ENCODE results near the gene TMEM151B.

TMEM151B gene

GRCh38 chr6:44264154-44265006 is 5.9 kb upstream of the TMEM151B start:
- DNase-seq (ENCODE audit: low spot score): no peak

DNA sequence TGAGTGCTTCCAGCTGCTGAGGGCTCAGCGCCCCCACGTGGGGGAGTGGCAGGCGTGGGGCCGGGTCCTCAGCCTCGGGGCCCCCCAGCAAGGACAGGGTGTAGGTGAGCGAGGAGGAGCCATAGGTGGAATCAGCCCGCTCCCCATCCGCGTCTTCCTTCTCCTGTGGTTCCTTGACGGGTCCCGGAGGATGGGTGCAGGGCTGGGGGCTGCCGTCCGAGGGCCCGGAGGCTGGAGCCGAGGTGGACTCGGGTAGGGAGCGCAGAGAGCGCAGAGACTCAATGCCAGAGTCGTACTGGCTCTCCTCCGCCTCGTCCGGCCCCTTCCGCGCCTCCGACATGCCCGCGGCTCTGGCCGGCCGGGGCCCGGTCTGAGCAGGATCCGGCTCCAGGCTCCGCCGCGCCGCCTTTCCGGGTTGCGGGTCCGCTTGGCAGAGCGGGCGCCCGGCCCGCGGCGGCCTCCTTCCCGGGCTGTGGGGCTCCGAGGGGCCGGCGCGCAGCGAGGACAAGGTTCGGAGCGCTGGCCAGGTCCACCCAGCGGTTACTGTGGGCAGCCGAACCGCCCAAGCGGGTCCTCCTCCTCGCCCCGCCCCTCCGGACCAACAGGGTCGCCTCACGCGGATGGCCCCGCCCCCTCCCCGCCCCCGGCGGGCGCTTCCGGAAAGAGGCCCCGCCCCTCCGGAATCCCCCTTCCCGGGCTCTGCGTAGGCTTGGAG is 5.1 kb upstream of the TMEM151B start, which contains the start of gene NFKBIE:
Gene NFKBIE (minus strand): TSS at position 545 of the 715 bp plus-strand sequence. CDS start 205 bp downstream, at position 340.
- peak; percentile 74 for DNase-seq (ENCODE audit: low spot score)

DNA sequence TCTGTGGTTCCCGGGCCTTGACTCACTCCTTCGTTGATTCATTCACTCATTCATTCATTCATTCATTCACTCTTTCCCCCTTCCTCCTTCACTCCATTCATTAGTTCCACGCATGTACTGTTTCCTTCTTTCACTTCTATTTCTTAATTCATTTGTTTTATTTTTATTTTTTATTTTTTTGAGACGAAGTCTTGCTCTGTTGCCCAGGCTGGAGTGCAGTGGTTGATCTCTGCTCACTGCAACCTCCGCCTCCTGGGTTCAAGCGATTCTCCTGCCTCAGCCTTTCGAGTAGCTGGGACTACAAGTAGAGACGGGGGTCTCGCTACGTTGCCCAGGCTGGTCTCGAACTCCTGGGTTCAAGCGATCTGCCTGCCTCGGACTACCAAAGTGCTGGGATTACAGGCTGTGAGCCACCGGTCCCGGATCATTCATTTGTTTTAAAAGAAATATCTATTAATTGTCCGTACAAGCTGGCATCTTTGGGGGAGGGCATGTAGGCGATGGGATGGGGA is 4.5 kb upstream of the TMEM151B start:
- DNase-seq (ENCODE audit: low spot score): no peak

DNA sequence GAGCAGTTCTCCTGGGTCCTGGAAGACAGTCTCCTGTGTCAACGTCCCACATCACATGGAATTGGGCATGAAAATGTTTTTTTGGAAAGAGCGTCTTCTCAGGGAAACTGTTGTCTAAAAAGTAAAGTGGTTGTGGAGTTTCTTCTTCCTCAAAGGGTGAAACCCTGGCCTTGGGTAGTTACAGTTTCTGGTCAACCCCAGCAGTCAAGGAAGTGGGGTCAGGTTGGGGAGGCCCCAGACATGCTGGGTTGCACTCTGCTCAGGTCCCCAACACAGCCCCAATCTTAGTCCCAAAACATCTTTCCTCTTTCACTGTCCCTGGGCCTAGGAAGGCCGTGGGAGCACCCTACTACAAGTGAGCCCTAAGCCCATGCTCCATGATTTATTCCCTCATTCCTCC is 3.9 kb upstream of the TMEM151B start:
- no peak for DNase-seq (ENCODE audit: low spot score)

DNA sequence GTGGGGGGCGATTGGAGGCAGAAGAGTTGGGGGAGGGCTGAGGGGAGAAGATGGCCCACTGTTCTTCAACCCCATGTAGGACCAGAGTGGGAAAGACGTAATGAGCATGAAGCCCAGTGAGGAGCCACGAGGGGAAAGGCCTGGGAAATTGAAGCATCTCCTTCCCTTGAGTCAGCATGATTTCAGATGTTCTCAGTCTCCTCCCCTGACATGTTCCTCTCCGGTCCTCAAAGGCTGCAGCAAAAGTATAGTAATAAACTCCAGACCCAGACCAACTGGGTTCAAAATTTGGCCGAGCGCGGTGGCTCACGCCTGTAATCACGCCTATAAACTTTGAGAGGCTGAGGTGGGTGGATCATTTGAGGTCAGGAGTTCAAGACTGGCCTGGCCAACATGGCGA is 3.0 kb upstream of the TMEM151B start:
- no peak for DNase-seq (ENCODE audit: low spot score)

- DNase-seq (ENCODE audit: low spot score): peak; percentile 67
Observed at GRCh38 chr6:44268095-44268628, 2.1 kb upstream of the TMEM151B start.

DNA sequence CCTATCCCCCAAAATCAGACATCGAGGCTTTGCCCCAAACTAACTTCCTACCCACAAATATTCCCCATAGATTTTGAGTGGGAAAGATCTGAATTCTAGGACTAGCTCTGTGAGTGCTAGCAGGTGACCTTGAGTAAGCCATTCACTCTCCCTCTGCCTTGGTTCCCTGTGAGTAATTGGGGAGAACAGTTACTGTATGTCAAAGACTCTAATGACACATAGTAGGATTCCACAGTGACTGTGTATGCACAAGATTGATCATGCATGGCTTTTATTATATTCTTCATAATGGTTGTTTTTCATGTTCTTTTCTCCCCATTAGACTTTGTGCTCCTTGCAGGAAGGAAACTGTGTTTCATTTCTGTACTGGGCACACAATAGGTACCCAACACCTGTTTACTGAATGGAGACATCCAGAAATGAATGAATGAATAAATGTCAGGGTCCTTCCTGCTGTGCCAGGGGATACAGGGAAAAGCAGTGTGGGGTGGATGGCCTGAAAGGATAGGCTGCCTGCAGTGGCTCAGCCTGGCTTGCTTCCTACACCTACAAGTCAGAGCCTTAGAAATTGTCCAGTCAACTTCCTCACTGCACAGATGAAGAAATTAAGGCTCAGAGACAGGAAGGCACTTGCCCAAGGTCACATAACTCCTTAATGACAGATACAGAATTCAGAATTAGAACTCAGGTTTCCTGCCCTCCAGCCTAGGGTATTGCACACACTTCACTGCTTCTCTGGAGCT is 901 bp upstream of the TMEM151B start:
- no peak for DNase-seq (ENCODE audit: low spot score)

- no peak for DNase-seq (ENCODE audit: low spot score)
Observed at GRCh38 chr6:44270526-44271405, 516 bp downstream of the TMEM151B start.

DNA sequence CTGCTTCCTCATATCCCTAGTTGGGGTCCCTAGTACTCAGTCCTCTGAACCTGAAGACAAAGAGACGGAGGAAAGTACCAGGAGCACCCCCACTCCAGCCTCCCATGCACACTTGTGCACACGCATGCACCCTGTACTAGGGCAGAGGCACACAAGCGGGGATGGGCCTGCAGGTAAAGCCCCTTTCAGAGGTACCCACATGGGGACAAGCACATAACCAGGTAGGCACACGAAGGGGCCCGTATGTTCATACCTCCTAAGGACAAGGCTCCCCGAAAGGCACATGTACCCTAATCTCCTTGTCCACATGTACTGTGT is 1.1 kb downstream of the TMEM151B start:
- DNase-seq (ENCODE audit: low spot score): no peak

DNA sequence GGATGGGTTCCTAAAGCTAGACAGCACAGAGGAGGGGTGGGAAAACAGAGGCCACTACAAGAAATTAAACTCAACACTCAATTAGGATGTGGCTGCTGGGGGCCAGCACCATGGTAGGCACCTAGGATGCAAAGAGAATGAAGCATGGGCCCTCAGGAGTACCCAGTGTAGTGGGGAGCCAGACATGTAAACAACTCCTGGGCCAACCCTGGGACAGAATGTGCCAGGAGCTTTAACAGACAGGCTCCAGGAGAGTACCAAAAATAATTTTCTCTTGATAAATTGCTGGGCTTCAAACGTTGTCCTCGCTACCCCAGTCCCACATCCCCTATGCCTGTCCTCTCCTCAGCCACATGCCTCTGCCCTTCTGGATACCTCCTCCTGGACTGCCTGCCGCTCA is 1.7 kb downstream of the TMEM151B start:
- DNase-seq (ENCODE audit: low spot score): no peak

- no peak for DNase-seq (ENCODE audit: low spot score)
Observed at GRCh38 chr6:44272529-44272928, 2.3 kb downstream of the TMEM151B start.

GRCh38 chr6:44272999-44273566 is 2.8 kb downstream of the TMEM151B start:
- DNase-seq (ENCODE audit: low spot score): no peak

GRCh38 chr6:44273617-44274016 is 3.4 kb downstream of the TMEM151B start:
- no peak for DNase-seq (ENCODE audit: low spot score)

GRCh38 chr6:44275271-44275748 is 5.1 kb downstream of the TMEM151B start:
- no peak for DNase-seq (ENCODE audit: low spot score)

DNA sequence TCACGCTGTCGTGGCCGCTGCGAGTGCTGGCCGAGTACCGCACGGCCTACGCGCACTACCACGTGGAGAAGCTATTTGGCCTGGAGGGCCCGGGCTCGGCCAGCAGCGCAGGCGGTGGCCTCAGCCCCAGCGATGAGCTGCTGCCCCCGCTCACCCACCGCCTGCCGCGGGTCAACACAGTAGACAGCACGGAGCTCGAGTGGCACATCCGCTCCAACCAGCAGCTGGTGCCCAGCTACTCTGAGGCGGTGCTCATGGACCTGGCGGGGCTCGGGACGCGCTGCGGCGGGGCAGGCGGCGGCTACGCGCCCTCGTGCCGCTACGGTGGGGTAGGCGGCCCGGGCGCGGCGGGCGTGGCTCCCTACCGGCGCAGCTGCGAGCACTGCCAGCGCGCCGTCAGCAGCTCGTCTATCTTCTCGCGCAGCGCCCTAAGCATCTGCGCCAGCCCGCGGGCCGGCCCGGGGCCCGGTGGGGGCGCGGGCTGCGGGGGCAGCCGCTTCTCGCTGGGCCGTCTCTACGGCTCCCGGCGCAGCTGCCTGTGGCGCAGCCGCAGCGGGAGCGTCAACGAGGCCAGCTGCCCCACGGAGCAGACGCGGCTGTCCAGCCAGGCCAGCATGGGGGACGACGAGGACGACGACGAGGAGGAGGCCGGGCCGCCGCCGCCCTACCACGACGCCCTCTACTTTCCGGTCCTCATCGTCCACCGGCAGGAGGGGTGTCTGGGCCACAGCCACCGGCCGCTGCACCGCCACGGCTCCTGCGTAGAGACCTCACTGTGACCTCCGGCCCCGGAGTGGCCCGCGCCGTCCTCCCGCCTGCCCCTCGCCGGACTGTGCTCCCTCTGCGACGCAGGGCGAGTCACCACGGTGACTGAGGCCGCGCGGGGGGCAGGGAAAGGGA is 5.7 kb downstream of the TMEM151B start:
- no peak for DNase-seq (ENCODE audit: low spot score)

GRCh38 chr6:44276667-44277640 is 6.7 kb downstream of the TMEM151B start:
- no peak for DNase-seq (ENCODE audit: low spot score)

DNA sequence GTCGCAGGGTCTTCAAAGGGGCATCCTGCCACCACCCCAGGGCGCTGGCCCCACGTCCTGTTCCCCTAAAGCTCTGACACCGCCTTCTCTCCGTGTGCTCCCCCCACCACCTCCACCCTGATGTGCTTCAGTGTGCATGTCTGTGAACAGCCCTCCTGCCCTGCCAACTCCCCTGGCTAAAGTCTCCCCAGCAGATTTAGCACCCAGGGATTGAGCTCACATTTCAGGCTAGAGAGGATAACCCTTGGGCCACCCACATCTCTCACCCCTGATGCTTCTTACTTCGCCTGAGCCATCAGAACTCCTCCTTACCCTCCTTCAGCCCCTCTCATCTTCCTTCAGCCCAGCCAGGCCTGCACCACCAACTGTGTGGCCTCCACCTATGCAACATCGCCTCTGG is 7.5 kb downstream of the TMEM151B start:
- DNase-seq (ENCODE audit: low spot score): no peak

DNA sequence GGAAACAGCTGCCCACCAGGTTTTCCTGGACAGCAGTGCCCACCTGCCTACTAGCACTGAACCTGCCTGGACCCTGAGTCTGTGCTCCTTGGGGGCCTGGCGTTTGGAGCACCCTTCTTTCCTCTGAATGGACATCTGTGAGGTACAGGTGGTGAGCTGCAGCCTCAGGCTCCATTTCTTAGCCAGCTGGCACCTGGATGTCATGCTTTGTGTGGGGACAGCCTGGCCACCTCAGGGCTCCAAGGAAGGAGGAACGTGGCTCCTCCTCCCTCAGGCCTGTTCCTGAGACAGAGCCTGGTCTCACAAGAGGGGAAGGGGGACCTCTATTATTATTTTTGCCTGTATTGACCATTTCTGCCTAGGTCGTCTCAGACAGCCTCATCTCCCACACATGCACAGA is 8.1 kb downstream of the TMEM151B start:
- DNase-seq (ENCODE audit: low spot score): no peak

Data from hematopoietic multipotent progenitor cell treated with erythropoietin and hydrocortisone succinate and interleukin-3 and kit ligand, for 15 days (in vitro differentiated cells).